ENCODE measurements around the gene ETV6.

ETV6 gene

DNA sequence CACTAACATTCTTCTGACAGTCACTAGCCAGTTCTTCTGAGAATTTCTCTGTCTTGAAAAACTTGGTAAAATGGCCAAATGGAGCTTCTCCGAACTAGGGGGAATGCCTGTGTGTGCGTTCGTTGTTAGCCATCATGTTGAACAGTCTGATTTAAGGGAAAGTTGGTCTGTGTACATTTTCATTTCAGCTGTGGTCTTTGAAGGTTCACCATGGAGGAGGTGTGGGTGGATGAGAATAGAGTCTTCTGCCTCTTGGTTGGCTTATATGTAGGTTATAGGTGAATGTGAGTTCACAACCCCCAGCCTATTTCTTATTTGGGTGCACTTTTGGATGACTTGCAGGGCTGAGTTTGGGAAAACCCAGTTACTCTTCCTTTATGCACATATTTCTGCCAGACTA is 12.9 kb downstream of the ETV6 start:
- TF ChIP-seq, protein P1, sequence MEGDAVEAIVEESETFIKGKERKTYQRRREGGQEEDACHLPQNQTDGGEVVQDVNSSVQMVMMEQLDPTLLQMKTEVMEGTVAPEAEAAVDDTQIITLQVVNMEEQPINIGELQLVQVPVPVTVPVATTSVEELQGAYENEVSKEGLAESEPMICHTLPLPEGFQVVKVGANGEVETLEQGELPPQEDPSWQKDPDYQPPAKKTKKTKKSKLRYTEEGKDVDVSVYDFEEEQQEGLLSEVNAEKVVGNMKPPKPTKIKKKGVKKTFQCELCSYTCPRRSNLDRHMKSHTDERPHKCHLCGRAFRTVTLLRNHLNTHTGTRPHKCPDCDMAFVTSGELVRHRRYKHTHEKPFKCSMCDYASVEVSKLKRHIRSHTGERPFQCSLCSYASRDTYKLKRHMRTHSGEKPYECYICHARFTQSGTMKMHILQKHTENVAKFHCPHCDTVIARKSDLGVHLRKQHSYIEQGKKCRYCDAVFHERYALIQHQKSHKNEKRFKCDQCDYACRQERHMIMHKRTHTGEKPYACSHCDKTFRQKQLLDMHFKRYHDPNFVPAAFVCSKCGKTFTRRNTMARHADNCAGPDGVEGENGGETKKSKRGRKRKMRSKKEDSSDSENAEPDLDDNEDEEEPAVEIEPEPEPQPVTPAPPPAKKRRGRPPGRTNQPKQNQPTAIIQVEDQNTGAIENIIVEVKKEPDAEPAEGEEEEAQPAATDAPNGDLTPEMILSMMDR (IDR thresholded peaks at IDR 0.05): no peak
- Histone ChIP-seq H3K4me1 (ENCODE audit: control insufficient read depth in 1 of 2, insufficient read depth in 1 of 2, low read depth in 1 of 2, low read length in 1 of 2) (peaks cover 81 to 87% of the 10 kb centered on the region in 2 experiments), H3K4me3 (ENCODE audit: low read depth in 1 of 2, low read length in 1 of 2) (no peak overlapping the region), H3K36me3 (peaks cover 5% of the 10 kb centered on the region), H3K27ac (no peak overlapping the region), H3K9me3 (no peaks in the 10 kb centered on the region), H3K27me3 (no peaks in the 10 kb centered on the region)

DNA sequence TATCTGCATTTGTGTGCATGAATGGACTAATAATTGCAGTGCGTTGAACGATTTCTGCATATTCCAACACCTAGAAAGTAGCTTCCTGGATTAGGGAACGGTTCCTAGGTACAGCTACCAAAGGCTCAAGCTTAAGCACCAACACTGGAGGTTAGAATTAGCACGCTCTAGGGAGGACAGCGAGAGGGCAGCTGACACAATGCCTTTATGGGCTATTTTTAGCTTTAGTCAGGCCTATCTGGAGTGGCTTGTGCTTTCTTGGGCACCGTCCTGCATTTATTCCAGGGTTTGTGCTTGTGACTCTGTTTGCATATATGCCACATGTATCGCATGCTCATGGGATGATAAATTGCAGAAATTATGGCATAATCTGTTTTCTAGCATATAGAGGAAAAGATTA is 13.7 kb downstream of the ETV6 start:
- TF ChIP-seq, protein P1 (IDR thresholded peaks at IDR 0.05): no peak
- no peak overlapping the region for H3K4me3 ChIP-seq (ENCODE audit: low read depth in 1 of 2, low read length in 1 of 2)
- H3K27ac ChIP-seq: peak overlapping the region; percentile 23
- H3K9me3 ChIP-seq: no peaks in the 10 kb centered on the region
- peaks cover 81 to 89% of the 10 kb centered on the region in 2 experiments for H3K4me1 ChIP-seq (ENCODE audit: control insufficient read depth in 1 of 2, insufficient read depth in 1 of 2, low read depth in 1 of 2, low read length in 1 of 2)
- H3K27me3 ChIP-seq: no peaks in the 10 kb centered on the region
- H3K36me3 ChIP-seq: peaks cover 5% of the 10 kb centered on the region

GRCh38 chr12:11664101-11664500 is 14.6 kb downstream of the ETV6 start:
- H3K36me3 ChIP-seq: peaks cover 5% of the 10 kb centered on the region
- H3K27ac ChIP-seq: peak overlapping the region; percentile 23
- H3K4me3 ChIP-seq (ENCODE audit: low read depth in 1 of 2, low read length in 1 of 2): no peak overlapping the region
- H3K27me3 ChIP-seq: no peaks in the 10 kb centered on the region
- no peaks in the 10 kb centered on the region for H3K9me3 ChIP-seq
- H3K4me1 ChIP-seq (ENCODE audit: control insufficient read depth in 1 of 2, insufficient read depth in 1 of 2, low read depth in 1 of 2, low read length in 1 of 2): peaks cover 81 to 94% of the 10 kb centered on the region in 2 experiments
- TF ChIP-seq, protein P1 (IDR thresholded peaks at IDR 0.05): no peak

DNA sequence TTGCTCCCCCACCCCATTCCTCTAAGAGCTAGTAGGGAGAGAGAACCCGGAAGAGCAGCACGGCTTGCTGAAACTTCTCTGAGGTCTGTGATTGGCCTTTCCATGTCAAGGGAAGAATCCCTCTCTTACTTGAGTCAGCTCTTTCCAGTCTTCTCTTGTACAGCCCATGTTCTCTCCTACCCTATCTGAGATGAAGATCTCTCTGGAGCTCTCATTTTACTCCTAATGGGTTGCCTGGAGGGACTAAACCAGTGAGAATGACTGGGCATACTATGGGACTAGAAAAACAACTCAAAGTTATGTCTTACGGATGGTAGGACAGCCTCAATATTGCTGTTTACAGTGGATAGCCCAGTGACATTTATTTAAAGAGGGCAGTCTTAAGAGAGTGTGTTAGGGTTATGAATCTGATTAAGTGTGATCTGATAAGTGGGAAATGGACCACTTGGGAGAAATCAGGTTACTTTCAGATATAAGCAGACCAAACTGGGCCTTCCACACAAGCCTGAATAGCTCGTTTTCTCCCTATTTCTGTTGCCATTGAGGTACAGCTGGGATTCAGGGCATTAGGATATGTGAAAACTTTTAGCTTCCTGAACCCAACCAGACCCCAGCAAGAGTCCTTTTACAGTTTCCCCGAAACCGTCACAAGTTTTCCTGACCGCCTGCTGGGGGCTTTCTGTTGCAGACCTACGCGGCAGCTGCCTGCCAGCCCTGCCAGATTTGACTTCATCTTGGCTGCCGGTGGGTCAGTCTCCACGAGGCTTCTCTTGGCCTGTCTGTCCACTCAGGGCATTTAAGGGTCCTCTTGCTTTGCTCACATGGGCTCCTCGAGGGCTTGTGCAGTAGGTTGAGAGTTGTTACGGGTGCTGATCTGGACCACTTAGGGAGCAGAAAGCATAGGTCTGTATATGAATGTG is 16.9 kb downstream of the ETV6 start:
- TF ChIP-seq, protein P1 (IDR thresholded peaks at IDR 0.05): no peak
- Histone ChIP-seq H3K27ac (peak overlapping the region; percentile 82), H3K4me1 (ENCODE audit: control insufficient read depth in 1 of 2, insufficient read depth in 1 of 2, low read depth in 1 of 2, low read length in 1 of 2) (peaks cover 69 to 87% of the 10 kb centered on the region in 2 experiments), H3K36me3 (peaks cover 5% of the 10 kb centered on the region), H3K9me3 (no peaks in the 10 kb centered on the region), H3K4me3 (ENCODE audit: low read depth in 1 of 2, low read length in 1 of 2) (peak overlapping the region; percentile 28 to 36), H3K27me3 (no peaks in the 10 kb centered on the region)

DNA sequence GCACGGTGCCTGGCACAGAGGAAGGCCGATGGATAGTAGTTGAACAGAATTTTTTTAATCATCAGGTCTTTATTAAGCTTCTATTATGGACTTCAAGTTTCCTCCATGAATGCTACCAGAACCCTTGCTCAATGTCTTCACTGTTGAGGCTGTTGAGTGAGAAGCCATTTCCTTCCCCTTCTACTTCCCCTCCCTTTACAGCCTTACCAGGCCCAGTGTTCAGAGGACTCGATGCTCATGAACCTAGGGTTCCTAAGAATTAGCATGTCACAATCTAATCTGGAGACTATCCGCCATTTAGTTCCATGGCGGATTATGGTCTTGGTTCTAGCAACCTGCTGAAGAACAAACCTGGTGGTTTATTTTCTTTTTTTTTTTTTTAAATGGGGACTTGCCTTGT is 17.7 kb downstream of the ETV6 start:
- Histone ChIP-seq H3K27me3 (no peaks in the 10 kb centered on the region), H3K36me3 (no peaks in the 10 kb centered on the region), H3K27ac (peak overlapping the region; percentile 82), H3K4me1 (ENCODE audit: control insufficient read depth in 1 of 2, insufficient read depth in 1 of 2, low read depth in 1 of 2, low read length in 1 of 2) (peaks cover 68 to 88% of the 10 kb centered on the region in 2 experiments), H3K4me3 (ENCODE audit: low read depth in 1 of 2, low read length in 1 of 2) (peak overlapping the region; percentile 28 to 36), H3K9me3 (no peaks in the 10 kb centered on the region)
- TF ChIP-seq, protein P1 (IDR thresholded peaks at IDR 0.05): no peak
